Fibroblast of lung (primary cell): Measurements from ENCODE around the gene PIGM. TPM values are rescaled to one million over a fixed set of nuclear protein-coding genes. Genes with fewer than 3 reads are reported as not detected.

ENCODE experiments used
- DNase-seq, 2 donors: peaks; one replicate each; pipeline versions ENCODE4 v3.0.0 to v3.0.0-alpha.2; 2010; ENCODE audit warnings: low read depth in 2 of 2
- H2AFZ ChIP-seq: 2 replicates; pipeline ENCODE4 v1.5.1; 2012; ENCODE audit warnings: low read length, control low read depth, inconsistent platforms
- H3K27ac ChIP-seq: 2 replicates; pipeline ENCODE4 v1.5.1; 2011; ENCODE audit warnings: low read length, control low read depth; ENCODE audit not compliant: insufficient read depth
- H3K27me3 ChIP-seq: 2 replicates; pipeline ENCODE4 v1.5.1; 2011; ENCODE audit warnings: mild to moderate bottlenecking, low read length; ENCODE audit not compliant: control insufficient read depth, insufficient read depth
- H3K36me3 ChIP-seq: 2 replicates; pipeline ENCODE4 v1.5.1; 2011; ENCODE audit warnings: low read length; ENCODE audit not compliant: control insufficient read depth, insufficient read depth
- H3K4me1 ChIP-seq: 2 replicates; pipeline ENCODE4 v1.5.1; 2011; ENCODE audit warnings: low read length; ENCODE audit not compliant: control insufficient read depth, insufficient read depth; ENCODE audit errors: extremely low read depth
- H3K4me2 ChIP-seq: 2 replicates; pipeline ENCODE4 v1.5.1; 2011; ENCODE audit warnings: low read length, control low read depth; ENCODE audit not compliant: insufficient read depth; ENCODE audit errors: extremely low read depth
- H3K4me3 ChIP-seq, 4 experiments: fragments of 200-600 bp in 1 of 4; sonication (generic) in 1 of 4; replicated peaks in 1 of 4; 2 replicates each; pipeline ENCODE4 v1.5.1; 2011 to 2016; ENCODE audit warnings: low read length in 4 of 4, low read depth in 3 of 4, mild to moderate bottlenecking in 3 of 4, control low read depth in 2 of 4, inconsistent platforms in 1 of 4, mixed read lengths in 1 of 4; ENCODE audit not compliant: insufficient read depth in 1 of 4; ENCODE audit errors: control extremely low read depth in 1 of 4
- H3K79me2 ChIP-seq: 2 replicates; pipeline ENCODE4 v1.5.1; 2012; ENCODE audit warnings: mild to moderate bottlenecking, low read length, inconsistent platforms; ENCODE audit not compliant: control insufficient read depth, insufficient read depth
- H3K9ac ChIP-seq: 2 replicates; pipeline ENCODE4 v1.5.1; 2011; ENCODE audit warnings: mild to moderate bottlenecking, low read length, control low read depth; ENCODE audit not compliant: insufficient read depth
- H3K9me3 ChIP-seq: 2 replicates; pipeline ENCODE4 v1.5.1; 2012; ENCODE audit warnings: low read depth, low read length; ENCODE audit not compliant: control insufficient read depth, insufficient read depth
- H4K20me1 ChIP-seq: 2 replicates; pipeline ENCODE4 v1.5.1; 2011; ENCODE audit warnings: low read length; ENCODE audit not compliant: control insufficient read depth, insufficient read depth; ENCODE audit errors: extremely low read depth
- CTCF ChIP-seq, 2 donors: IDR thresholded peaks in 1 of 2; conservative IDR thresholded peaks in 1 of 2; 1 replicate in 1 of 2; 2 replicates in 1 of 2; pipeline ENCODE4 v1.5.1; 2011 to 2012; ENCODE audit warnings: low read length in 2 of 2, control low read depth in 1 of 2, inconsistent platforms in 1 of 2, low read depth in 1 of 2, mild to moderate bottlenecking in 1 of 2
- EZH2 ChIP-seq: IDR thresholded peaks from 2 replicates; pipeline ENCODE4 v1.5.1; 2012; ENCODE audit warnings: low read length, control low read depth, mild to moderate bottlenecking; ENCODE audit errors: missing control alignments
- polyA plus RNA-seq, 2 donors: library from polyadenylated mRNA; depleted of rRNA in 1 of 2; stranded (reverse) in 1 of 2; unstranded in 1 of 2; fragments of >200 nt; gene quantifications; 2 replicates each; pipeline ENCODE4 v1.2.1, GENCODE V29; 2011 to 2012; ENCODE audit warnings: missing spikeins in 1 of 2
- total RNA-seq: library from RNA; depleted of rRNA; stranded (reverse); fragments of >200 nt; gene quantifications from 2 replicates; pipeline ENCODE4 v1.2.1, GENCODE V29; 2014

Gene PIGM
- total and polyA plus RNA-seq, 2 donors (not counting 1 experiment from before 2014, with no cell fraction given): 4.5 to 6.7 TPM

- Histone ChIP-seq H3K79me2 (no peaks in the 10 kb centered on the region), H3K4me2 (no peak overlapping the region), H3K4me1 (no peaks in the 10 kb centered on the region), H3K36me3 (no peaks in the 10 kb centered on the region), H2AFZ (no peak overlapping the region), H3K27me3 (no peaks in the 10 kb centered on the region), H4K20me1 (no peaks in the 10 kb centered on the region), H3K27ac (no peak overlapping the region), H3K9ac (no peak overlapping the region), H3K4me3 (no peak overlapping the region), H3K9me3 (no peaks in the 10 kb centered on the region)
- DNase-seq: no peak
- no peak for TF ChIP-seq CTCF (conservative IDR thresholded peaks at IDR 0.05 in 1 of 2, IDR thresholded peaks at IDR 0.05 in 1 of 2; ENCODE audit: low read depth in 1 of 2, low read length in 2 of 2)
- no peak for TF ChIP-seq EZH2
Measured at GRCh38 chr1:160021376-160022074, 10.3 kb downstream of the PIGM start.

GRCh38 chr1:160020196-160020595 lies 11.6 kb downstream of the PIGM start:
- Histone ChIP-seq H3K36me3 (no peaks in the 10 kb centered on the region), H3K4me2 (no peak overlapping the region), H3K79me2 (no peaks in the 10 kb centered on the region), H3K27ac (no peak overlapping the region), H3K27me3 (no peaks in the 10 kb centered on the region), H3K4me1 (no peaks in the 10 kb centered on the region), H3K9me3 (no peaks in the 10 kb centered on the region), H4K20me1 (no peaks in the 10 kb centered on the region), H3K4me3 (no peak overlapping the region), H3K9ac (no peak overlapping the region), H2AFZ (no peak overlapping the region)
- TF ChIP-seq CTCF (conservative IDR thresholded peaks at IDR 0.05 in 1 of 2, IDR thresholded peaks at IDR 0.05 in 1 of 2; ENCODE audit: low read depth in 1 of 2, low read length in 2 of 2) (no peak), EZH2 (no peak)
- no peak for DNase-seq

- TF ChIP-seq CTCF (conservative IDR thresholded peaks at IDR 0.05 in 1 of 2, IDR thresholded peaks at IDR 0.05 in 1 of 2; ENCODE audit: low read depth in 1 of 2, low read length in 2 of 2) (no peak), EZH2 (no peak)
- H3K9me3 ChIP-seq: no peaks in the 10 kb centered on the region
- no peak overlapping the region for H3K4me3 ChIP-seq
- DNase-seq: peak in 1 of 2 donors; percentile 72
- no peaks in the 10 kb centered on the region for H3K27me3 ChIP-seq
- no peaks in the 10 kb centered on the region for H3K36me3 ChIP-seq
- H3K4me2 ChIP-seq: no peak overlapping the region
- no peak overlapping the region for H2AFZ ChIP-seq
- H3K9ac ChIP-seq: no peak overlapping the region
- H3K27ac ChIP-seq: no peak overlapping the region
- no peaks in the 10 kb centered on the region for H4K20me1 ChIP-seq
- H3K79me2 ChIP-seq: no peaks in the 10 kb centered on the region
- no peaks in the 10 kb centered on the region for H3K4me1 ChIP-seq
Measured at GRCh38 chr1:160018900-160019299, 12.9 kb downstream of the PIGM start.
